Body of pancreas (tissue), 4 donors: ENCODE data around the gene JAKMIP2.

Experiments used
- POLR2A ChIP-seq, 3 donors: fragments of 450-650 bp; IDR thresholded peaks; one replicate each; pipeline ENCODE4 v1.6.1; 2016; ENCODE audit warnings: antibody characterized with exemption in 3 of 3, mild to moderate bottlenecking in 2 of 3
- TF ChIP-seq, protein P1 (sequence below), 7 experiments: fragments of 450-650 bp in 4 of 7; fragments of 200-600 bp in 3 of 7; sonication (generic) in 3 of 7; IDR thresholded peaks; one replicate each; pipeline ENCODE4 v1.5.1; 2016 to 2019; ENCODE audit warnings: antibody characterized with exemption in 7 of 7

DNA sequence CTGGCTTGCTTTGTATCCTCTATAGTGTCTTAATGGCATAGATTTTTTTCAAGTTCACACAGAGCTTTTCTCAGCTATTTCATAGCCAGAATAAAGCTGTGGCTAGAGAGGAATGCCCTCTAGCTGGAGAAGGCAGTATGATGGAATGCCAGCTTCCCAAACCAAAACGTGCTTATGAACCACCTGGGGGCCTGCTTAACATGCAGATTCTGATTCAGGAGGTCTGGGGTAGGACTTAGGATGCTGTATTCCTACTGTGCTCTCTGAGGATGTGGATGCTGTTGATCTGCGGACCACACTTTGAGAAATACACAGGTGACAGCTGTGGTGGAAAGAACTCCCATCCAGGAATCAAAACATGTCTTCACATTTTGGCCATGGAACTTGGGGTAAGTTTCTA, 222.8 kb downstream of the JAKMIP2 start:
- TF ChIP-seq, protein P1, sequence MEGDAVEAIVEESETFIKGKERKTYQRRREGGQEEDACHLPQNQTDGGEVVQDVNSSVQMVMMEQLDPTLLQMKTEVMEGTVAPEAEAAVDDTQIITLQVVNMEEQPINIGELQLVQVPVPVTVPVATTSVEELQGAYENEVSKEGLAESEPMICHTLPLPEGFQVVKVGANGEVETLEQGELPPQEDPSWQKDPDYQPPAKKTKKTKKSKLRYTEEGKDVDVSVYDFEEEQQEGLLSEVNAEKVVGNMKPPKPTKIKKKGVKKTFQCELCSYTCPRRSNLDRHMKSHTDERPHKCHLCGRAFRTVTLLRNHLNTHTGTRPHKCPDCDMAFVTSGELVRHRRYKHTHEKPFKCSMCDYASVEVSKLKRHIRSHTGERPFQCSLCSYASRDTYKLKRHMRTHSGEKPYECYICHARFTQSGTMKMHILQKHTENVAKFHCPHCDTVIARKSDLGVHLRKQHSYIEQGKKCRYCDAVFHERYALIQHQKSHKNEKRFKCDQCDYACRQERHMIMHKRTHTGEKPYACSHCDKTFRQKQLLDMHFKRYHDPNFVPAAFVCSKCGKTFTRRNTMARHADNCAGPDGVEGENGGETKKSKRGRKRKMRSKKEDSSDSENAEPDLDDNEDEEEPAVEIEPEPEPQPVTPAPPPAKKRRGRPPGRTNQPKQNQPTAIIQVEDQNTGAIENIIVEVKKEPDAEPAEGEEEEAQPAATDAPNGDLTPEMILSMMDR (IDR thresholded peaks at IDR 0.05), result no peak
- TF ChIP-seq POLR2A (IDR thresholded peaks at IDR 0.05), result no peak
